Keratinocyte (primary cell): Measurements from ENCODE around the gene FILIP1.
A peak's percentile ranks its signal among the peaks of the same experiment; 100 is the strongest.

ENCODE experiments used
- EZH2 ChIP-seq: IDR thresholded peaks from one replicate; pipeline ENCODE4 v1.6.1; 2012; ENCODE audit warnings: inconsistent platforms, mild to moderate bottlenecking, low read length, moderate library complexity
- TF ChIP-seq, protein P1 (sequence below), 3 experiments: IDR thresholded peaks in 1 of 3; conservative IDR thresholded peaks in 1 of 3; optimal IDR thresholded peaks in 1 of 3; 2 replicates in 2 of 3; 3 replicates in 1 of 3; pipeline versions ENCODE3 to v1.5.1; 2011; ENCODE audit warnings: low read length in 3 of 3, mild to moderate bottlenecking in 3 of 3, moderate library complexity in 2 of 3, control low read depth in 1 of 3, inconsistent platforms in 1 of 3; ENCODE audit not compliant: insufficient read depth in 2 of 3; ENCODE audit errors: extremely low read depth in 1 of 3

DNA sequence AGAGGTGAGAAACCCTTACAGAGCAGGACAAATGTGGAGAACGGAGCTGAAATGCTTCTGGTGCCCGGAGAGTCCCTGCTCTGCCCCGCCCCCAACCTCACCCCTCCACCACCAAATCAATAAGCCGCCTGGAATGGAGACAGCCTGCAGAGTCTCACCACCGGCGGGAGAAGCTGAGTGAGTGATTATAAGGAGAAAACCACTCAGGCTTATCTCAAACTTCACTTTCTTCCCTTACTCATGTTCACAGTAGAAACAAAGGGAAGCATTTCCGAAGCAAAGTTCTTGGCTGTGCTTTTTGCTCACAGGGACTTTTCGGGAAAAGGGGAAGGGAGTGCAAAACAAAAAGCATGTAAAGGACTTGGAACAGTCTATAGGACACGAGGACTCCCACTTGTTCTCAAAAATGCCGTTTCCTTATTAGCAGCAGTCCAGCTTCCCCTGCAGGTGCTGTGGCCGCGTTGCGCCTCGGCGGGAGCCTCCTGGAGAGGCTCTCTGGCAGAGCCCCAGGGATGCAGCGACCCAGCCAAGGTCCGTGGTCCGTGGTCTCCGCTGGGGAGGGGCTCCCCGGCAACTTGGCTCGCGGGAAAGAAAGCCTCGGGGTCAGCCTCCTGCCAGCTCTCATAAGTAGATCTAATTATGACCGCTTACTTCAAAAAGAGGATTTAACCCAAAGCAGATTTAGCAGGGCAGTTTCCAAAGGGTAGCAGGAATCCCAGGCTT is 144.2 kb downstream of the FILIP1 start:
- TF ChIP-seq, protein P1, sequence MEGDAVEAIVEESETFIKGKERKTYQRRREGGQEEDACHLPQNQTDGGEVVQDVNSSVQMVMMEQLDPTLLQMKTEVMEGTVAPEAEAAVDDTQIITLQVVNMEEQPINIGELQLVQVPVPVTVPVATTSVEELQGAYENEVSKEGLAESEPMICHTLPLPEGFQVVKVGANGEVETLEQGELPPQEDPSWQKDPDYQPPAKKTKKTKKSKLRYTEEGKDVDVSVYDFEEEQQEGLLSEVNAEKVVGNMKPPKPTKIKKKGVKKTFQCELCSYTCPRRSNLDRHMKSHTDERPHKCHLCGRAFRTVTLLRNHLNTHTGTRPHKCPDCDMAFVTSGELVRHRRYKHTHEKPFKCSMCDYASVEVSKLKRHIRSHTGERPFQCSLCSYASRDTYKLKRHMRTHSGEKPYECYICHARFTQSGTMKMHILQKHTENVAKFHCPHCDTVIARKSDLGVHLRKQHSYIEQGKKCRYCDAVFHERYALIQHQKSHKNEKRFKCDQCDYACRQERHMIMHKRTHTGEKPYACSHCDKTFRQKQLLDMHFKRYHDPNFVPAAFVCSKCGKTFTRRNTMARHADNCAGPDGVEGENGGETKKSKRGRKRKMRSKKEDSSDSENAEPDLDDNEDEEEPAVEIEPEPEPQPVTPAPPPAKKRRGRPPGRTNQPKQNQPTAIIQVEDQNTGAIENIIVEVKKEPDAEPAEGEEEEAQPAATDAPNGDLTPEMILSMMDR (optimal IDR thresholded peaks at IDR 0.05 in 1 of 3, IDR thresholded peaks at IDR 0.05 in 1 of 3, conservative IDR thresholded peaks at IDR 0.05 in 1 of 3; ENCODE audit: extremely low read depth in 1 of 3, insufficient read depth in 2 of 3, low read length in 3 of 3): no peak
- peak; percentile 73 for TF ChIP-seq EZH2
